Liver (tissue), 9 donors: ENCODE data around the gene ADAMTS16. TPM values are rescaled to one million over a fixed set of nuclear protein-coding genes. Genes with fewer than 3 reads are reported as not detected.

Experiments
- DNase-seq: peaks from one replicate; pipeline ENCODE4 v3.0.0-alpha.2; 2017; ENCODE audit warnings: low spot score
- H3K27ac ChIP-seq, 2 donors: one replicate each; pipeline ENCODE4 v1.7.0; 2013; ENCODE audit warnings: inconsistent platforms in 2 of 2, low read length in 2 of 2, control low read depth in 1 of 2, low read depth in 1 of 2, mild to moderate bottlenecking in 1 of 2
- H3K27me3 ChIP-seq, 4 donors: one replicate each; pipeline versions ENCODE4 v1.6.1 to v1.7.0; 2013; ENCODE audit warnings: low read length in 3 of 4, inconsistent platforms in 1 of 4, mild to moderate bottlenecking in 1 of 4, moderate library complexity in 1 of 4; ENCODE audit not compliant: control insufficient read depth in 4 of 4, insufficient read depth in 4 of 4
- H3K36me3 ChIP-seq, 4 donors: one replicate each; pipeline versions ENCODE4 v1.6.1 to v1.7.0; 2013; ENCODE audit warnings: low read length in 3 of 4, mild to moderate bottlenecking in 3 of 4, low read depth in 1 of 4, moderate library complexity in 1 of 4; ENCODE audit not compliant: control insufficient read depth in 4 of 4, insufficient read depth in 3 of 4
- H3K4me1 ChIP-seq, 4 donors: one replicate each; pipeline versions ENCODE4 v1.6.1 to v1.7.0; 2013; ENCODE audit warnings: low read length in 3 of 4, mild to moderate bottlenecking in 3 of 4, moderate library complexity in 1 of 4; ENCODE audit not compliant: control insufficient read depth in 4 of 4, insufficient read depth in 4 of 4
- H3K4me3 ChIP-seq, 3 donors: one replicate each; pipeline versions ENCODE4 v1.6.1 to v1.7.0; 2013; ENCODE audit warnings: low read length in 3 of 3, control low read depth in 1 of 3, low read depth in 1 of 3, mild to moderate bottlenecking in 1 of 3
- H3K9ac ChIP-seq, 2 donors: one replicate each; pipeline ENCODE4 v1.7.0; 2013; ENCODE audit warnings: low read length in 2 of 2, mild to moderate bottlenecking in 2 of 2, moderate library complexity in 2 of 2, control low read depth in 1 of 2, low read depth in 1 of 2
- H3K9me3 ChIP-seq, 4 donors: one replicate each; pipeline versions ENCODE4 v1.6.1 to v1.7.0; 2013; ENCODE audit warnings: low read length in 3 of 4; ENCODE audit not compliant: control insufficient read depth in 4 of 4
- EGR1 ChIP-seq, 2 donors: IDR thresholded peaks; 2 replicates each; pipeline ENCODE4 v1.6.1; 2016 to 2018; ENCODE audit warnings: antibody characterized with exemption in 2 of 2, low read depth in 2 of 2
- GABPA ChIP-seq, 2 donors: IDR thresholded peaks in 1 of 2; conservative IDR thresholded peaks in 1 of 2; 2 replicates each; pipeline ENCODE4 v1.6.1; 2016; ENCODE audit warnings: antibody characterized with exemption in 2 of 2, mild to moderate bottlenecking in 1 of 2, moderate library complexity in 1 of 2
- HNF4A ChIP-seq, 2 donors: conservative IDR thresholded peaks; 2 replicates each; pipeline ENCODE4 v1.6.1; 2016; ENCODE audit warnings: antibody characterized with exemption in 2 of 2, mild to moderate bottlenecking in 2 of 2
- HNF4G ChIP-seq: IDR thresholded peaks from 2 replicates; pipeline ENCODE4 v1.6.1; 2016; ENCODE audit warnings: antibody characterized with exemption
- JUND ChIP-seq, 2 donors: IDR thresholded peaks; 2 replicates each; pipeline ENCODE4 v1.6.1; 2016; ENCODE audit warnings: antibody characterized with exemption in 2 of 2
- NR2F2 ChIP-seq: IDR thresholded peaks from 2 replicates; pipeline ENCODE4 v1.6.1; 2016; ENCODE audit warnings: antibody characterized with exemption
- RAD21 ChIP-seq, 2 donors: IDR thresholded peaks; 2 replicates each; pipeline ENCODE4 v1.6.1; 2016; ENCODE audit warnings: antibody characterized with exemption in 2 of 2, mild to moderate bottlenecking in 2 of 2
- RXRA ChIP-seq, 2 donors: IDR thresholded peaks; 2 replicates each; pipeline ENCODE4 v1.6.1; 2017 to 2018; ENCODE audit warnings: antibody characterized with exemption in 2 of 2, mild to moderate bottlenecking in 1 of 2
- SP1 ChIP-seq: IDR thresholded peaks from 2 replicates; pipeline ENCODE4 v1.6.1; 2018; ENCODE audit warnings: antibody characterized with exemption, mild to moderate bottlenecking
- TAF1 ChIP-seq: conservative IDR thresholded peaks from 2 replicates; pipeline ENCODE4 v1.6.1; 2016; ENCODE audit warnings: antibody characterized with exemption, mild to moderate bottlenecking
- WGBS: extraction: QIAGEN DNeasy Blood & Tissue Kit; methylation state at CpG from one replicate; pipeline ENCODE4 v1.1.7; 2013; 5-methylcytosine and 5-hydroxymethylcytosine counted together
- polyA plus RNA-seq, 2 donors: library from polyadenylated mRNA; stranded (reverse) in 1 of 2; unstranded in 1 of 2; fragments of 200-250 nt in 1 of 2; fragments of >200 nt in 1 of 2; fragmentation: Nextera tagmentation in 1 of 2; extraction: Ambion mirVana in 1 of 2; gene quantifications; one replicate each; pipeline versions ENCODE4 v1.2.1 to v1.2.3, GENCODE V29; 2013 to 2015
- total RNA-seq, 2 donors: library from RNA; depleted of rRNA; stranded (reverse); fragments of >200 nt; gene quantifications; one replicate each; pipeline ENCODE4 v1.2.3, GENCODE V29; 2014
- TF ChIP-seq, protein P1 (sequence below): IDR thresholded peaks from 2 replicates; pipeline ENCODE4 v1.6.1; 2016; ENCODE audit warnings: antibody characterized with exemption, mild to moderate bottlenecking
- TF ChIP-seq, protein P2 (sequence below): IDR thresholded peaks from 2 replicates; pipeline ENCODE4 v1.6.1; 2016; ENCODE audit warnings: antibody characterized with exemption
- TF ChIP-seq, protein P3 (sequence below): IDR thresholded peaks from 2 replicates; pipeline ENCODE4 v1.6.1; 2016; ENCODE audit warnings: antibody characterized with exemption
- TF ChIP-seq, protein P4 (sequence below): fragments of 150-350 bp; IDR thresholded peaks from 2 replicates; pipeline ENCODE4 v1.5.1; 2017; ENCODE audit warnings: improper control_type of control experiment, low read depth, low read length; ENCODE audit not compliant: missing input control
- donor health status: healthy.
- donor health status: healthy.
- donor health status: healthy.
- donor health status: healthy.
- donor health status: healthy.

The ADAMTS16 gene
- total and polyA plus RNA-seq, 4 donors, result under 0.01 to 0.84 TPM; not detected in 2

DNA sequence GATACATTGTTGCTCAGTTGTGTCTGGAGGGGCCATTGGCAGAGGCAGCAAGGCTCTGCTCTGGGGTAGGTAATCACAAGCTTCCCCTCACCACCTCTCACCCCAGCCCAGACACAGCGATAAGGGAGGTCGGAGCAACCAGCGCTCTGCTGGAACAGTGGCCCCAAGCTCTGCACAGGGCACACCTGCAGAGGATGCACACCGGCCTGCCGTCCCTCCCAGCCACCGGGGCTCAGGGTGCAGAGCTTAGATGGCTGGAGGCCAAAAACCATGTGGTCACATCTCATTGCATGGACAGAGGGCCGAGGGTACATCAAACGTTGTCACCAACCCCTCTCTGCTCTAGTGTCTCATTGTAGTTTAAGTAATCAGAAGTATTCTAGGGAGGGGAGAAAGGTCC, 187.0 kb downstream of the ADAMTS16 start:
- TF ChIP-seq GABPA (IDR thresholded peaks at IDR 0.05 in 1 of 2, conservative IDR thresholded peaks at IDR 0.05 in 1 of 2) (no peak), NR2F2 (no peak), RAD21 (IDR thresholded peaks at IDR 0.05) (no peak), HNF4A (conservative IDR thresholded peaks at IDR 0.05) (no peak), RXRA (IDR thresholded peaks at IDR 0.05) (no peak), HNF4G (no peak), EGR1 (IDR thresholded peaks at IDR 0.05; ENCODE audit: low read depth in 2 of 2) (no peak), SP1 (no peak), TAF1 (no peak)
- TF ChIP-seq, protein P1, sequence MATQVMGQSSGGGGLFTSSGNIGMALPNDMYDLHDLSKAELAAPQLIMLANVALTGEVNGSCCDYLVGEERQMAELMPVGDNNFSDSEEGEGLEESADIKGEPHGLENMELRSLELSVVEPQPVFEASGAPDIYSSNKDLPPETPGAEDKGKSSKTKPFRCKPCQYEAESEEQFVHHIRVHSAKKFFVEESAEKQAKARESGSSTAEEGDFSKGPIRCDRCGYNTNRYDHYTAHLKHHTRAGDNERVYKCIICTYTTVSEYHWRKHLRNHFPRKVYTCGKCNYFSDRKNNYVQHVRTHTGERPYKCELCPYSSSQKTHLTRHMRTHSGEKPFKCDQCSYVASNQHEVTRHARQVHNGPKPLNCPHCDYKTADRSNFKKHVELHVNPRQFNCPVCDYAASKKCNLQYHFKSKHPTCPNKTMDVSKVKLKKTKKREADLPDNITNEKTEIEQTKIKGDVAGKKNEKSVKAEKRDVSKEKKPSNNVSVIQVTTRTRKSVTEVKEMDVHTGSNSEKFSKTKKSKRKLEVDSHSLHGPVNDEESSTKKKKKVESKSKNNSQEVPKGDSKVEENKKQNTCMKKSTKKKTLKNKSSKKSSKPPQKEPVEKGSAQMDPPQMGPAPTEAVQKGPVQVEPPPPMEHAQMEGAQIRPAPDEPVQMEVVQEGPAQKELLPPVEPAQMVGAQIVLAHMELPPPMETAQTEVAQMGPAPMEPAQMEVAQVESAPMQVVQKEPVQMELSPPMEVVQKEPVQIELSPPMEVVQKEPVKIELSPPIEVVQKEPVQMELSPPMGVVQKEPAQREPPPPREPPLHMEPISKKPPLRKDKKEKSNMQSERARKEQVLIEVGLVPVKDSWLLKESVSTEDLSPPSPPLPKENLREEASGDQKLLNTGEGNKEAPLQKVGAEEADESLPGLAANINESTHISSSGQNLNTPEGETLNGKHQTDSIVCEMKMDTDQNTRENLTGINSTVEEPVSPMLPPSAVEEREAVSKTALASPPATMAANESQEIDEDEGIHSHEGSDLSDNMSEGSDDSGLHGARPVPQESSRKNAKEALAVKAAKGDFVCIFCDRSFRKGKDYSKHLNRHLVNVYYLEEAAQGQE, result no peak
- TF ChIP-seq, protein P2, sequence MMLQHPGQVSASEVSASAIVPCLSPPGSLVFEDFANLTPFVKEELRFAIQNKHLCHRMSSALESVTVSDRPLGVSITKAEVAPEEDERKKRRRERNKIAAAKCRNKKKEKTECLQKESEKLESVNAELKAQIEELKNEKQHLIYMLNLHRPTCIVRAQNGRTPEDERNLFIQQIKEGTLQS, result no peak
- TF ChIP-seq, protein P3, sequence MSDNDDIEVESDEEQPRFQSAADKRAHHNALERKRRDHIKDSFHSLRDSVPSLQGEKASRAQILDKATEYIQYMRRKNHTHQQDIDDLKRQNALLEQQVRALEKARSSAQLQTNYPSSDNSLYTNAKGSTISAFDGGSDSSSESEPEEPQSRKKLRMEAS, result no peak
- no peak overlapping the region for H3K9ac ChIP-seq
- no peak overlapping the region for H3K27ac ChIP-seq
- no peak overlapping the region for H3K4me3 ChIP-seq
- peaks cover 0 to 7% (median 2%) of the 10 kb centered on the region in 4 donors for H3K4me1 ChIP-seq
- no peak for DNase-seq
- no peaks in the 10 kb centered on the region for H3K9me3 ChIP-seq
- H3K27me3 ChIP-seq, result no peaks in the 10 kb centered on the region
- 82% methylated on average over 8 of the region's 8 CpGs for WGBS
- H3K36me3 ChIP-seq, result no peaks in the 10 kb centered on the region

DNA sequence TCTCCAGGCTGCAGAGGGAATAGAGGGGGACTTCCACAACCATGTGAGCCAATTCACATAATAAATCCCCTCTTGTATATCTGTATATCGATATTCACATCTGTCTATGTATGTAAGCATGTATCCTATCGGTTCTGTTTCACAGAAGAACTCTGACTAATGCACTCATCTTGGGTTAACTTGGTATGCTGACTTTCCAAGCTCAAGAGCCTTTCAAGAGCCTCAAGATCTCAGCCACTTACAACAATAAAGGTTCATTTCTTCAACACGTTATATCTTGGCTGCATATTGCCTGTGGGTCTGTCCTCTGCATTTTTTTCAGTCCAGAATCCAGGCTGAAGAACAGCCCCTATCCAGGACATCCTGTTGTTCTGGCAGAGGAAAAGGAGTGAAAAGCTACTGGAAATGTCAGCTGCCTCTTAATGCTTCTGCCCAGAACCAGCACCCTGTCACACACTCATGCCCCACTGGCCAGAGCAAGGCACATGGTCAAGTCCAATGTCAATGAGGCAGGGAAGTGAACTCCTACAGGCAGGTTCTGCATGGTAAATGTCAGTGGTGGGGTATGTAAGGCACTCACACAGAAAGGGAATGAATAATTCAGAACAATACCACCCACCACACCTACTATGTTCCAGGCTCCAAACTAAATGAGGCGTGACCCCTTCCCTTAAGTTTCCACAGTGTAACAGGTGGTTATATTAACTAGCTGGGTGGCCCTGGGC, 190.8 kb downstream of the ADAMTS16 start:
- peaks cover 0 to 10% (median 6%) of the 10 kb centered on the region in 4 donors for H3K4me1 ChIP-seq
- H3K27me3 ChIP-seq, result no peaks in the 10 kb centered on the region
- no peak for DNase-seq
- no peak for TF ChIP-seq SP1
- no peak for TF ChIP-seq NR2F2
- WGBS, result 84% methylated on average over 4 of the region's 4 CpGs
- H3K36me3 ChIP-seq, result no peaks in the 10 kb centered on the region
- no peak overlapping the region for H3K4me3 ChIP-seq
- H3K27ac ChIP-seq, result no peak overlapping the region
- H3K9ac ChIP-seq, result no peak overlapping the region
- no peaks in the 10 kb centered on the region for H3K9me3 ChIP-seq

DNA sequence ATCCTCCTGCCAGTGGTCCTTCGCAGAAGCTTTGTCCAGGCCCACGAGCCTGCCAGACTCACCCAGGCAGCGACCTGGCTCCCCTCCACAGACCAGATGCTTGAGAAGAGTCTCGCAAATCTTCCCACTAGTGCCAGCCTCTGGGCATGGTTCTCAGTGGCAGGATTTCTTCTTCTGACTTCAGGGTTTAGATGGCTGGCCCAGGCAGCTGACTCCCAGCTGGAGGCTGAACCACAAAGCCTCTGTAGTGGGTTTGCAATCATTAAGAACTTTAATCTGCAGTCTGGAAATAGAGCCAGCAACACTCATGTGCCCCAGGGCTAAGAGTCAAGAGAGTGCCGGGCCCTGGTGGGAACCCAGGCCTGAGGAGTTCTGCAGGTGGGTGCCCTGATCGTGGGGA, 191.7 kb downstream of the ADAMTS16 start:
- no peak overlapping the region for H3K27ac ChIP-seq

More for the DNA sequence above, 191.7 kb downstream of the ADAMTS16 start:
- Histone ChIP-seq H3K4me1 (peaks cover 0 to 14% (median 8%) of the 10 kb centered on the region in 4 donors), H3K9me3 (no peaks in the 10 kb centered on the region), H3K36me3 (no peaks in the 10 kb centered on the region), H3K4me3 (no peak overlapping the region), H3K9ac (no peak overlapping the region), H3K27me3 (no peaks in the 10 kb centered on the region)
- 78% methylated on average over 6 of the region's 6 CpGs for whole genome bisulfite sequencing
- DNase-seq, result no peak
- TF ChIP-seq JUND (IDR thresholded peaks at IDR 0.05), result no peak
- TF ChIP-seq EGR1 (IDR thresholded peaks at IDR 0.05; ENCODE audit: low read depth in 2 of 2), result no peak
- TF ChIP-seq, protein P2, result no peak
- TF ChIP-seq, protein P4, sequence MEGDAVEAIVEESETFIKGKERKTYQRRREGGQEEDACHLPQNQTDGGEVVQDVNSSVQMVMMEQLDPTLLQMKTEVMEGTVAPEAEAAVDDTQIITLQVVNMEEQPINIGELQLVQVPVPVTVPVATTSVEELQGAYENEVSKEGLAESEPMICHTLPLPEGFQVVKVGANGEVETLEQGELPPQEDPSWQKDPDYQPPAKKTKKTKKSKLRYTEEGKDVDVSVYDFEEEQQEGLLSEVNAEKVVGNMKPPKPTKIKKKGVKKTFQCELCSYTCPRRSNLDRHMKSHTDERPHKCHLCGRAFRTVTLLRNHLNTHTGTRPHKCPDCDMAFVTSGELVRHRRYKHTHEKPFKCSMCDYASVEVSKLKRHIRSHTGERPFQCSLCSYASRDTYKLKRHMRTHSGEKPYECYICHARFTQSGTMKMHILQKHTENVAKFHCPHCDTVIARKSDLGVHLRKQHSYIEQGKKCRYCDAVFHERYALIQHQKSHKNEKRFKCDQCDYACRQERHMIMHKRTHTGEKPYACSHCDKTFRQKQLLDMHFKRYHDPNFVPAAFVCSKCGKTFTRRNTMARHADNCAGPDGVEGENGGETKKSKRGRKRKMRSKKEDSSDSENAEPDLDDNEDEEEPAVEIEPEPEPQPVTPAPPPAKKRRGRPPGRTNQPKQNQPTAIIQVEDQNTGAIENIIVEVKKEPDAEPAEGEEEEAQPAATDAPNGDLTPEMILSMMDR, result no peak
- TF ChIP-seq SP1, result no peak
